Heart right ventricle (tissue), 16 donors: Measurements from ENCODE around the gene SHQ1. TPM values are rescaled to one million over a fixed set of nuclear protein-coding genes. Genes with fewer than 3 reads are reported as not detected.
A peak's percentile ranks its signal among the peaks of the same experiment; 100 is the strongest.

Experiments used
- ATAC-seq, 8 donors: fragments of 200-7000 bp; cut with Tn5 transposase; one replicate each; pipeline ENCODE4 v1.9.1; 2020; ENCODE audit warnings: mild to moderate bottlenecking in 8 of 8, moderate library complexity in 8 of 8, moderate number of reproducible peaks in 1 of 8
- DNase-seq, 2 donors: peaks; one replicate each; pipeline ENCODE4 v3.0.0-alpha.2; 2020
- H3K27ac ChIP-seq, 10 donors: fragments of 200-600 bp; sonication (generic) in 2 of 10; one replicate each; pipeline versions ENCODE4 v1.5.0 to v1.8.0; 2020 to 2022; ENCODE audit warnings: mild to moderate bottlenecking in 3 of 10
- H3K27me3 ChIP-seq, 7 donors: fragments of 200-600 bp; one replicate each; pipeline ENCODE4 v1.8.0; 2021 to 2022; ENCODE audit warnings: mild to moderate bottlenecking in 2 of 7
- H3K36me3 ChIP-seq, 9 donors: fragments of 200-600 bp; sonication (generic) in 1 of 9; one replicate each; pipeline versions ENCODE4 v1.5.0 to v1.8.0; 2020 to 2022; ENCODE audit warnings: mild to moderate bottlenecking in 2 of 9
- H3K4me1 ChIP-seq, 9 donors: fragments of 200-600 bp; sonication (generic) in 1 of 9; one replicate each; pipeline versions ENCODE4 v1.5.0 to v1.8.0; 2020 to 2022; ENCODE audit warnings: mild to moderate bottlenecking in 4 of 9
- H3K4me3 ChIP-seq, 10 donors: fragments of 200-600 bp; sonication (generic) in 2 of 10; one replicate each; pipeline versions ENCODE4 v1.5.0 to v1.8.0; 2020 to 2022; ENCODE audit warnings: mild to moderate bottlenecking in 7 of 10, moderate library complexity in 2 of 10
- H3K9me3 ChIP-seq, 11 donors: fragments of 200-600 bp in 10 of 11; sonication (generic) in 2 of 11; one replicate each; pipeline versions ENCODE4 v1.5.0 to v1.8.0; 2013 to 2022; ENCODE audit warnings: mild to moderate bottlenecking in 2 of 11, control low read depth in 1 of 11, moderate library complexity in 1 of 11
- WGBS, 2 donors: extraction: QIAGEN DNeasy Blood & Tissue Kit; methylation state at CpG; one replicate each; pipeline ENCODE4 v1.1.7; 2013; ENCODE audit warnings: inconsistent platforms in 1 of 2; 5-methylcytosine and 5-hydroxymethylcytosine counted together
- intact Hi-C, 10 donors: fragments of 100-400 bp; cut with DNase I; formaldehyde crosslinking; loops; one replicate each; pipeline versions ENCODE4 v1.11.1 to v1.14.2; 2022
- polyA plus RNA-seq, 2 donors: library from polyadenylated mRNA; stranded (reverse); fragments of 200-250 nt; gene quantifications; one replicate each; pipeline ENCODE4 v1.2.3, GENCODE V29; 2013
- total RNA-seq, 10 donors: library from RNA; stranded (reverse); fragmentation: NEBNext Ultra II Directional in 3 of 10; extraction: Animal tissue kit (Norgen Biotek cat#: 25700) in 3 of 10; gene quantifications; one replicate each; pipeline versions ENCODE4 v1.2.1 to v1.2.4, GENCODE V29; 2021 to 2023
- TF ChIP-seq, protein P1 (sequence below), 9 donors: fragments of 200-600 bp; sonication (generic) in 2 of 9; IDR thresholded peaks; one replicate each; pipeline versions ENCODE4 v1.5.0 to v1.8.0; 2021 to 2022; ENCODE audit warnings: antibody characterized with exemption in 9 of 9, mild to moderate bottlenecking in 5 of 9, moderate library complexity in 1 of 9
- donor health status: Arrhythmogenic right ventricular cardiomyopathy.
- donor health status: ischemic (EF 13 %, LVEDD 7.1; RV severe dilation, severe dysfunction).
- donor health status: healthy with polysubstance abuse.
- donor health status: DM: no; HTN: yes; CAD: no.
- donor health status: DM: no; HTN: no; CAD: no.
- donor health status: ischemic (EF 25% LVEDD 6.9; RV normal size, moderate dysfunction).
- donor health status: ischemic (EF 25% LVEDD 5.7; RV mildly dilated, moderate dysfunction).
- donor health status: healthy.
- donor health status: DM: yes; HTN: yes; CAD: no.
- donor health status: Ischemic cardiomyopathy.
- donor health status: ischemic (EF 35%, LVEDD 5.7; RV mildly dilated, moderate dysfunction).
- donor health status: nonischemic (EF 11% LVEDD 7.7; RV severe dilation, severe dysfunction).
- donor health status: DM: yes; HTN: yes; CAD: no.
- donor health status: PGD.
- donor health status: ischemic (EF 29% LVEDD 5.4; RV normal size, mild dysfunction).
- donor health status: nonischemic (EF 23%, LVEDD 6.1; RV moderate dilation, normal function).

Gene SHQ1
- total and polyA plus RNA-seq, 12 donors, result 8.0 to 24.0 (median 17.2) TPM

DNA sequence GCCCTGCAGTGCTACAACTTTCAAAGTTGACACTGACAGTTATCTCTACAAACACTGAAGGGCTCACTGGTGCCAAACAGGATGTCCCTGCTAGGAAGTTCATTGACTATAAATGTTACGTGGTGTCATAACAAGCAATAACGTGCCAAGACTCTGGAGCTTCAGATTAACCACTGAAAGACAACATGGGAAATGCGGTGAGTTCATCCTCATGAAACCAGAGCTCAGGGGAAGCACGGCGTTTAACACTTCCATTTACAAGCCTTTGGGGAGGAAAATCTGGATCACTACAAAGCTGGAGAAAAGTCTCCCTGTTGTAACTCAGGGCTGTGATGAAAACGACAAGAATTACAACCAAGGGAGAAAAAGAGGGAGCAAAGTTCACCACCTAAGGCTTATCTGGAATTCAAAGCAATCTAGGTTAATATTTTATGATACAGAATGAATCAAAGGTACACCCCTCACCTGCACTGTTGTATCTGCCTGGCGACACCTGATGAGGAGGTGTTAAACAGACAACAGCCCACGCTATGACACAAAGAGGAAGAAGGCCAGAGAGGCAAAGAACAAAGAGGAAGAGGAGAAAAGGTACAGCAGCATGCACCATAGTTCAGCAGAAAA is 27.0 kb downstream of the SHQ1 start:
- no peaks in the 10 kb centered on the region for H3K27me3 ChIP-seq
- peak in 1 of 2 donors; percentile 69 for DNase-seq
- peaks cover 0 to 26% (median 0%) of the 10 kb centered on the region in 9 donors for H3K36me3 ChIP-seq
- intact Hi-C loops, result loop anchor here (2.0 to 10.0 kb wide), 16 partner anchors 154 to 1109 kb away; partner anchors contain the start of genes EIF4E3 (in 1 of the 10) and RYBP (in 1 of the 10)
- H3K9me3 ChIP-seq, result no peaks in the 10 kb centered on the region
- H3K4me1 ChIP-seq, result peaks cover 5 to 43% (median 32%) of the 10 kb centered on the region in 9 donors
- TF ChIP-seq, protein P1, sequence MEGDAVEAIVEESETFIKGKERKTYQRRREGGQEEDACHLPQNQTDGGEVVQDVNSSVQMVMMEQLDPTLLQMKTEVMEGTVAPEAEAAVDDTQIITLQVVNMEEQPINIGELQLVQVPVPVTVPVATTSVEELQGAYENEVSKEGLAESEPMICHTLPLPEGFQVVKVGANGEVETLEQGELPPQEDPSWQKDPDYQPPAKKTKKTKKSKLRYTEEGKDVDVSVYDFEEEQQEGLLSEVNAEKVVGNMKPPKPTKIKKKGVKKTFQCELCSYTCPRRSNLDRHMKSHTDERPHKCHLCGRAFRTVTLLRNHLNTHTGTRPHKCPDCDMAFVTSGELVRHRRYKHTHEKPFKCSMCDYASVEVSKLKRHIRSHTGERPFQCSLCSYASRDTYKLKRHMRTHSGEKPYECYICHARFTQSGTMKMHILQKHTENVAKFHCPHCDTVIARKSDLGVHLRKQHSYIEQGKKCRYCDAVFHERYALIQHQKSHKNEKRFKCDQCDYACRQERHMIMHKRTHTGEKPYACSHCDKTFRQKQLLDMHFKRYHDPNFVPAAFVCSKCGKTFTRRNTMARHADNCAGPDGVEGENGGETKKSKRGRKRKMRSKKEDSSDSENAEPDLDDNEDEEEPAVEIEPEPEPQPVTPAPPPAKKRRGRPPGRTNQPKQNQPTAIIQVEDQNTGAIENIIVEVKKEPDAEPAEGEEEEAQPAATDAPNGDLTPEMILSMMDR (IDR thresholded peaks at IDR 0.05), result no peak
- H3K4me3 ChIP-seq, result peak overlapping the region in 2 of 10 donors; percentile 2 to 19
- WGBS, 2 donors, result 23 to 32% methylated on average over 8 of the region's 8 CpGs
- peak overlapping the region in 7 of 10 donors; percentile 12 to 57 (median 49) for H3K27ac ChIP-seq
- ATAC-seq, result peak; percentile 82 to 95 (median 91)

GRCh38 chr3:72820415-72820814 is 27.8 kb downstream of the SHQ1 start:
- H3K36me3 ChIP-seq, result peaks cover 0 to 35% (median 0%) of the 10 kb centered on the region in 9 donors
- H3K4me1 ChIP-seq, result peaks cover 5 to 43% (median 32%) of the 10 kb centered on the region in 9 donors
- ATAC-seq (peak; percentile 63 to 91 (median 76)), DNase-seq (peak in 1 of 2 donors; percentile 82)
- no peaks in the 10 kb centered on the region for H3K27me3 ChIP-seq
- TF ChIP-seq, protein P1 (IDR thresholded peaks at IDR 0.05), result no peak
- intact Hi-C loops, result loop anchor here (2.0 to 10.0 kb wide), 16 partner anchors 153 to 1108 kb away; partner anchors contain the start of genes EIF4E3 (in 1 of the 10) and RYBP (in 1 of the 10)
- H3K9me3 ChIP-seq, result no peaks in the 10 kb centered on the region
- peak overlapping the region in 2 of 10 donors; percentile 6 to 19 for H3K4me3 ChIP-seq
- peak overlapping the region in 7 of 10 donors; percentile 2 to 57 (median 49) for H3K27ac ChIP-seq

- no peaks in the 10 kb centered on the region for H3K27me3 ChIP-seq
- TF ChIP-seq, protein P1 (IDR thresholded peaks at IDR 0.05), result no peak
- WGBS, 2 donors, result 88 to 92% methylated on average over 1 of the region's 1 CpG
- no peak overlapping the region for H3K27ac ChIP-seq
- no peaks in the 10 kb centered on the region for H3K9me3 ChIP-seq
- peaks cover 0 to 43% (median 0%) of the 10 kb centered on the region in 9 donors for H3K36me3 ChIP-seq
- H3K4me1 ChIP-seq, result peaks cover 5 to 43% (median 32%) of the 10 kb centered on the region in 9 donors
- no peak for DNase-seq
- no peak overlapping the region for H3K4me3 ChIP-seq
- ATAC-seq, result peak in 1 of 8 donors; percentile 32
- intact Hi-C loops, result loop anchor here in 7 of 10 donors (2.0 to 10.0 kb wide), 8 partner anchors 152 to 942 kb away; partner anchors contain the start of gene RYBP (in 1 of the 7)
These were observed 29.3 kb downstream of the SHQ1 start for GRCh38 chr3:72818905-72819304.

DNA sequence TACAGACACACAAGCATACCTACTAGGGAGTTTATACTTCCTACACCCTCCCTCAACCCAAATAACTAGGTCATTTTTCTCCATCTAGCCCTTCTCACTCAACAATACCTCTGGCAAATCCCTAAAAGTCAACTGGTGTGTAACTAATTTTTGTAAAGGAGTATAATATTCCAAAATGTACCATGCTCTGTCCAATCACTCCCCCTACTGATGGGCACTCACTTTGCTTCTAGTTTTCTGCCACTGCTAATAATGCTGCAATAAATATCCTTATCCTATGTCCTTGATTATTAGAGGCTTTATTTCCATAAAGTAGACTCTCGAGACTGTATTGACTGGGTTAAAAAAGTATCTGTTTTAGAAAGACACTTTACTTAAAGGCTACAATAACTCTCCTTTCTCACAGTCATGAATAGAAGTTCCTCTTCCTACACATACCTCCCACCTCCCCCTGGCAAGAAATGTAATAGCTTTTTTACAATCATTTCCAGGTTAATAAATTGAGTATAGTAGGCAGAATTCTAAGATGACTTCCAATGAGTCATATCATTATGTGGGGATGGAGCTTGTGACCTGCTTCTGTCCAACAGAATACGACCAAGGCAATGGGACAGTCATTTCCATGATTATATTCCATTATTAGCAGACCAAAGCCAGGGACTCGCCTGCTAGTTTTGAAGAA is 30.0 kb downstream of the SHQ1 start:
- DNase-seq, result no peak
- H3K36me3 ChIP-seq, result peaks cover 0 to 36% (median 0%) of the 10 kb centered on the region in 9 donors
- TF ChIP-seq, protein P1 (IDR thresholded peaks at IDR 0.05), result peak; percentile 14 to 72 (median 54)
- no peaks in the 10 kb centered on the region for H3K27me3 ChIP-seq
- 84 to 88% methylated on average over 3 of the region's 3 CpGs for WGBS, 2 donors
- no peak for ATAC-seq
- no peak overlapping the region for H3K4me3 ChIP-seq
- intact Hi-C loops, result loop anchor here in 7 of 10 donors (2.0 to 10.0 kb wide), 8 partner anchors 151 to 941 kb away; partner anchors contain the start of gene RYBP (in 1 of the 7)
- peaks cover 5 to 43% (median 32%) of the 10 kb centered on the region in 9 donors for H3K4me1 ChIP-seq
- no peak overlapping the region for H3K27ac ChIP-seq
- no peaks in the 10 kb centered on the region for H3K9me3 ChIP-seq
